Thyroid gland (tissue), 4 donors: ENCODE measurements around the gene SLC25A33.

Experiments
- CTCF ChIP-seq, 6 experiments: fragments of 200-600 bp in 3 of 6; fragments of 450-650 bp in 3 of 6; sonication (generic) in 3 of 6; IDR thresholded peaks; one replicate each; pipeline ENCODE4 v1.5.1; 2016 to 2019; ENCODE audit warnings: antibody characterized with exemption in 6 of 6, mild to moderate bottlenecking in 2 of 6, inconsistent platforms in 1 of 6, moderate library complexity in 1 of 6
- POLR2A ChIP-seq, 2 donors: fragments of 450-650 bp; IDR thresholded peaks; one replicate each; pipeline ENCODE4 v1.6.1; 2017; ENCODE audit warnings: antibody characterized with exemption in 2 of 2, mild to moderate bottlenecking in 2 of 2, moderate library complexity in 1 of 2

- no peak for TF ChIP-seq CTCF (IDR thresholded peaks at IDR 0.05)
- TF ChIP-seq POLR2A (IDR thresholded peaks at IDR 0.05), result no peak
These were observed 74.5 kb downstream of the SLC25A33 start for GRCh38 chr1:9613625-9614299.
